GM12892 (cell line): ENCODE measurements around the gene CHCHD3.

Experiments used
- POLR2A ChIP-seq: IDR thresholded peaks from 2 replicates; pipeline ENCODE4 v1.6.1; 2011; ENCODE audit warnings: low read depth, low read length, control low read depth
- POLR2AphosphoS5 ChIP-seq: IDR thresholded peaks from 2 replicates; pipeline ENCODE4 v1.6.1; 2011; ENCODE audit warnings: low read depth, low read length, control low read depth
- TAF1 ChIP-seq: IDR thresholded peaks from 2 replicates; pipeline ENCODE4 v1.6.1; 2011; ENCODE audit warnings: low read depth, mild to moderate bottlenecking, control low read depth, low read length, borderline replicate concordance

- TF ChIP-seq POLR2AphosphoS5 (no peak), POLR2A (no peak), TAF1 (no peak)
These were observed 284.7 kb downstream of the CHCHD3 start for GRCh38 chr7:132797152-132797551.
